HCT116 (cell line): ENCODE measurements around the gene CBFA2T3. TPM values are rescaled to one million over a fixed set of nuclear protein-coding genes. Genes with fewer than 3 reads are reported as not detected.

Experiments used
- ATAC-seq: fragments of 200-7000 bp; cut with Tn5 transposase; 2 replicates; pipeline ENCODE4 v1.9.1; 2020; ENCODE audit warnings: mild to moderate bottlenecking, moderate library complexity
- BruUV-seq: library from RNA; stranded (reverse); fragments of 400-500 nt; replicated peaks from 2 replicates; lab custom pipeline; 2021; lab: Mats Ljungman, UMichigan
- CTCF ChIA-PET: fragments of 300-600 bp; sonication (Branson Sonifier 250); formaldehyde crosslinking; loops from one replicate; lab custom pipeline; 2021; ENCODE audit warnings: antibody characterized with exemption; lab: Charles Lee
- POLR2A ChIA-PET: fragments of 300-600, 350-600 bp; sonication (Branson Sonifier 250); formaldehyde crosslinking; loops from one replicate; lab custom pipeline; 2021; ENCODE audit warnings: antibody characterized with exemption; lab: Charles Lee
- RAD21 ChIA-PET, 2 experiments: fragments of 300-600 bp; sonication (Branson Sonifier 250); formaldehyde crosslinking; loops; one replicate each; lab custom pipeline; 2023; ENCODE audit warnings: low total read pairs in 2 of 2; ENCODE audit not compliant: uncharacterized antibody in 2 of 2, unreplicated experiment in 2 of 2, low non-redundant PET in 1 of 2; lab: Charles Lee
- DNase-seq: peaks from one replicate; pipeline ENCODE4 v3.0.0-alpha.2; 2010; ENCODE audit warnings: low read depth, low spot score
- H2AFZ ChIP-seq: fragments of 200-600 bp; shearing (Covaris generic), sonication (generic); 2 replicates; pipeline ENCODE4 v1.6.1; 2017; ENCODE audit warnings: low read depth, mixed run types, mixed read lengths, antibody characterized with exemption, low read length; ENCODE audit not compliant: poor library complexity, severe bottlenecking
- H3K27ac ChIP-seq: 2 replicates; pipeline ENCODE4 v1.5.1; 2012; ENCODE audit warnings: low read depth, low read length
- H3K27me3 ChIP-seq: fragments of 200-600 bp; sonication (generic); 2 replicates; pipeline ENCODE4 v1.6.1; 2016; ENCODE audit warnings: mixed run types, low read length, mixed read lengths; ENCODE audit not compliant: insufficient read depth
- H3K36me3 ChIP-seq, 2 experiments: fragments of 200-500 bp in 1 of 2; fragments of 200-600 bp in 1 of 2; sonication (Bioruptor generic) in 1 of 2; sonication (generic) in 1 of 2; 2 replicates each; pipeline versions ENCODE4 v1.5.1 to v1.6.1; 2014 to 2016; ENCODE audit warnings: low read length in 2 of 2, inconsistent platforms in 1 of 2, mixed read lengths in 1 of 2, mixed run types in 1 of 2; ENCODE audit not compliant: insufficient read depth in 2 of 2, control insufficient read depth in 1 of 2
- H3K4me1 ChIP-seq, 2 experiments: fragments of 200-600 bp in 1 of 2; sonication (generic) in 1 of 2; 2 replicates each; pipeline versions ENCODE4 v1.5.1 to v1.6.1; 2012 to 2017; ENCODE audit warnings: low read length in 2 of 2, inconsistent platforms in 1 of 2, mild to moderate bottlenecking in 1 of 2, mixed read lengths in 1 of 2, mixed run types in 1 of 2, moderate library complexity in 1 of 2; ENCODE audit not compliant: insufficient read depth in 2 of 2, control insufficient read depth in 1 of 2
- H3K4me2 ChIP-seq: fragments of 200-600 bp; sonication (generic); 2 replicates; pipeline ENCODE4 v1.6.1; 2017; ENCODE audit warnings: mixed run types, low read length, mixed read lengths
- H3K4me3 ChIP-seq, 2 experiments: fragments of 200-600 bp in 1 of 2; sonication (generic) in 1 of 2; replicated peaks in 1 of 2; 2 replicates each; pipeline ENCODE4 v1.5.1; 2011 to 2016; ENCODE audit warnings: low read length in 2 of 2, control low read depth in 1 of 2, low read depth in 1 of 2, mild to moderate bottlenecking in 1 of 2, mixed read lengths in 1 of 2, mixed run types in 1 of 2
- H3K79me2 ChIP-seq: fragments of 200-600 bp; sonication (generic); 2 replicates; pipeline ENCODE4 v1.6.1; 2017; ENCODE audit warnings: mild to moderate bottlenecking, mixed run types, low read length, moderate library complexity, mixed read lengths; ENCODE audit not compliant: insufficient read depth
- H3K9ac ChIP-seq: fragments of 200-600 bp; sonication (generic); 2 replicates; pipeline ENCODE4 v1.6.1; 2016; ENCODE audit warnings: low read length, mixed read lengths
- H3K9me2 ChIP-seq: fragments of 200-600 bp; sonication (generic), shearing (Covaris generic); 2 replicates; pipeline ENCODE4 v1.6.1; 2017; ENCODE audit warnings: mixed run types, mild to moderate bottlenecking, moderate library complexity; ENCODE audit not compliant: insufficient read depth
- H3K9me3 ChIP-seq, 2 experiments: fragments of 200-500 bp in 1 of 2; fragments of 200-600 bp in 1 of 2; sonication (Bioruptor generic) in 1 of 2; sonication (generic) in 1 of 2; 2 replicates each; pipeline ENCODE4 v1.6.1; 2014 to 2017; ENCODE audit warnings: low read length in 2 of 2, mixed read lengths in 2 of 2, inconsistent platforms in 1 of 2, low read depth in 1 of 2, mild to moderate bottlenecking in 1 of 2, mixed run types in 1 of 2, moderate library complexity in 1 of 2; ENCODE audit not compliant: control insufficient read depth in 1 of 2, insufficient read depth in 1 of 2
- H4K20me1 ChIP-seq: fragments of 200-600 bp; sonication (generic), shearing (Covaris generic); 2 replicates; pipeline ENCODE4 v1.6.1; 2017; ENCODE audit warnings: mixed run types, mild to moderate bottlenecking, moderate library complexity; ENCODE audit not compliant: insufficient read depth
- ELF1 ChIP-seq: IDR thresholded peaks from 2 replicates; pipeline ENCODE4 v1.6.1; 2012; ENCODE audit warnings: low read depth, borderline replicate concordance
- EZH2 ChIP-seq: fragments of 200-600 bp; sonication (generic); IDR thresholded peaks from 2 replicates; pipeline ENCODE4 v1.6.1; 2017; ENCODE audit warnings: antibody characterized with exemption, mixed run types
- FOSL1 ChIP-seq: IDR thresholded peaks from 2 replicates; pipeline ENCODE4 v1.6.1; 2012; ENCODE audit warnings: low read depth
- MAX ChIP-seq: IDR thresholded peaks from 2 replicates; pipeline ENCODE4 v1.6.1; 2012
- POLR2AphosphoS5 ChIP-seq: IDR thresholded peaks from 2 replicates; pipeline ENCODE4 v1.6.1; 2011; ENCODE audit warnings: mild to moderate bottlenecking, low read depth, low read length, moderate library complexity
- SIN3A ChIP-seq: IDR thresholded peaks from 2 replicates; pipeline ENCODE4 v1.6.1; 2012; ENCODE audit warnings: low read depth
- SP1 ChIP-seq: IDR thresholded peaks from 2 replicates; pipeline ENCODE4 v1.6.1; 2012; ENCODE audit warnings: low read depth
- SRF ChIP-seq: IDR thresholded peaks from 2 replicates; pipeline ENCODE4 v1.6.1; 2012; ENCODE audit warnings: low read depth
- ZNF274 ChIP-seq: fragments of 200-500 bp; sonication (Bioruptor generic); IDR thresholded peaks from 2 replicates; pipeline ENCODE4 v1.6.1; 2014; ENCODE audit warnings: mild to moderate bottlenecking, low read depth, low read length, inconsistent platforms
- intact Hi-C: fragments of 100-400 bp; cut with micrococcal nuclease; formaldehyde crosslinking; loops from 2 replicates; pipeline ENCODE4 v1.10.0; 2022
- total RNA-seq: library from RNA; stranded (reverse); gene quantifications from one replicate; pipeline ENCODE4 v1.2.1, GENCODE V29; 2021; ENCODE audit not compliant: unreplicated experiment

CBFA2T3 gene
- total RNA-seq, 1 experiment from 2014 or later, result 19.1 TPM

- ChIA-PET POLR2A (no interaction called here), CTCF (no interaction called here), RAD21 (no interaction called here)
- peaks cover 0 to 9% of the 10 kb centered on the region in 2 experiments; a peak in 2 of 4 replicates for H3K9me3 ChIP-seq
- no peak overlapping the region for H3K27ac ChIP-seq
- intact Hi-C loops, result no loop called here
- no peak overlapping the region for H3K4me3 ChIP-seq
- H3K4me1 ChIP-seq, result no peaks in the 10 kb centered on the region
- no peak overlapping the region for H3K4me2 ChIP-seq
- DNase-seq, result no peak
- BruUV-seq, result no TSS peak
- ATAC-seq, result no peak
- no peak overlapping the region for H2AFZ ChIP-seq
- TF ChIP-seq POLR2AphosphoS5, result no peak
- no peak for TF ChIP-seq FOSL1
- TF ChIP-seq ZNF274, result no peak
- TF ChIP-seq, all 23 proteins: peak for 0
- H3K36me3 ChIP-seq, result no peaks in the 10 kb centered on the region
- no peak overlapping the region for H3K9ac ChIP-seq
- no peaks in the 10 kb centered on the region for H3K9me2 ChIP-seq
- no peaks in the 10 kb centered on the region for H3K79me2 ChIP-seq
- peaks cover 15% of the 10 kb centered on the region for H3K27me3 ChIP-seq
- no peaks in the 10 kb centered on the region for H4K20me1 ChIP-seq
These were observed 36.8 kb upstream of the CBFA2T3 start for GRCh38 chr16:89013692-89014402.

GRCh38 chr16:89013111-89013510 is 36.1 kb upstream of the CBFA2T3 start:
- Histone ChIP-seq H3K27ac (no peak overlapping the region), H2AFZ (no peak overlapping the region), H3K27me3 (peaks cover 15% of the 10 kb centered on the region), H3K9me2 (no peaks in the 10 kb centered on the region), H3K9ac (no peak overlapping the region), H3K9me3 (peaks cover 0 to 9% of the 10 kb centered on the region in 2 experiments; a peak in 2 of 4 replicates), H3K36me3 (no peaks in the 10 kb centered on the region), H3K4me3 (no peak overlapping the region), H3K4me2 (no peak overlapping the region), H4K20me1 (no peaks in the 10 kb centered on the region), H3K4me1 (no peaks in the 10 kb centered on the region), H3K79me2 (no peaks in the 10 kb centered on the region)
- ChIA-PET POLR2A (no interaction called here), CTCF (no interaction called here), RAD21 (no interaction called here)
- no peak for ATAC-seq
- no peak for DNase-seq
- intact Hi-C loops, result no loop called here
- TF ChIP-seq SRF (no peak), SP1 (no peak), MAX (no peak), EZH2 (no peak), ELF1 (no peak), SIN3A (no peak)
- no TSS peak for BruUV-seq
